ENCODE data around the gene FXYD4.
"Not testable (repeated sequence)": the region's sequence is repeated elsewhere in the genome, so short reads cannot be mapped to it uniquely, and the experiment has no call there.

FXYD4 gene

DNA sequence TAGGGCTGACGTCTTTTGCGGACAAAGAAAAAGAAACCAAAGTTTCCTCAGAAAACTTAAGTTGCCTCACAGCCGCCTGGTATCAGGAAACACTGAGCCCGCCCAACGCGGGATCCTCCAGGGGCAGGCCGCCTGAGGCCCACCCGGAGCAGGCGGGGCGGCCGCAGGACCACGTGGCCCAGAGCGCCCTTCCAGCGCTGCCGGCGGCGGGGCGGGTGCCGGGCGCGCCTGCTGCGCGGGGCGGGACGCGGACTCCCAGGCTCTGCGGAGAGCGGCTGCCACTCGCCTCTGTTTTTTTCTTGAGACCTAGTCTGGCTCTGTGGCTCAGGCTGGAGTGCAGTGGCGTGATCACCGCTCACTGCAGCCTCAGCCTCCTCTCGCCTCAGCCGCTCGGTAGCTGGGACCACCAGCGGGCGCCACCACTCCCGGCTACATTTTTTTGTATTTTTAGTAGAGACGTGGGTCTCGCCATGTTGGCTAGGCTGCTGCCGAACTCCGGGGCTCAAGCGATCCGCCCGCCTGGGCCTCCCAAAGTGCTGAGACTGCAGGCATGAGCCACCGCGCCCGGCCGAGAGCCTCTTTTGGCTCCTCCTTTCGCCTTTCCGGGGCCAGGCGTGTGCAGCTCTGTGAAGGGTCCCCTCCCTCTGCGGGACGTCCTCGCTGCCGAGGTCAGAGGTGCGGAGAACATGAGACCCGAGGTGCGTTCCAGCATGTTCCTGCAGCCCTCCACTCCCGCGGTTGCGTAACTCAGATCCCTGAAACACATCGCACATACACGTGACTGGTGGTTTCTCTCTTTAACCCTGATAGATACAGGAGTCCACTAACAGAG, 49.1 kb downstream of the FXYD4 start:
- TF ChIP-seq, protein P1, sequence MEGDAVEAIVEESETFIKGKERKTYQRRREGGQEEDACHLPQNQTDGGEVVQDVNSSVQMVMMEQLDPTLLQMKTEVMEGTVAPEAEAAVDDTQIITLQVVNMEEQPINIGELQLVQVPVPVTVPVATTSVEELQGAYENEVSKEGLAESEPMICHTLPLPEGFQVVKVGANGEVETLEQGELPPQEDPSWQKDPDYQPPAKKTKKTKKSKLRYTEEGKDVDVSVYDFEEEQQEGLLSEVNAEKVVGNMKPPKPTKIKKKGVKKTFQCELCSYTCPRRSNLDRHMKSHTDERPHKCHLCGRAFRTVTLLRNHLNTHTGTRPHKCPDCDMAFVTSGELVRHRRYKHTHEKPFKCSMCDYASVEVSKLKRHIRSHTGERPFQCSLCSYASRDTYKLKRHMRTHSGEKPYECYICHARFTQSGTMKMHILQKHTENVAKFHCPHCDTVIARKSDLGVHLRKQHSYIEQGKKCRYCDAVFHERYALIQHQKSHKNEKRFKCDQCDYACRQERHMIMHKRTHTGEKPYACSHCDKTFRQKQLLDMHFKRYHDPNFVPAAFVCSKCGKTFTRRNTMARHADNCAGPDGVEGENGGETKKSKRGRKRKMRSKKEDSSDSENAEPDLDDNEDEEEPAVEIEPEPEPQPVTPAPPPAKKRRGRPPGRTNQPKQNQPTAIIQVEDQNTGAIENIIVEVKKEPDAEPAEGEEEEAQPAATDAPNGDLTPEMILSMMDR (IDR thresholded peaks at IDR 0.05), result no peak
- peak overlapping the region; percentile 96 for H3K4me2 ChIP-seq (ENCODE audit: low read length)
- H3K9ac ChIP-seq, result peak overlapping the region; percentile 64
- no peaks in the 10 kb centered on the region for H3K4me1 ChIP-seq
- H3K4me3 ChIP-seq (ENCODE audit: low read depth, low read length), result peak overlapping the region; percentile 69
- no peaks in the 10 kb centered on the region for H3K36me3 ChIP-seq (ENCODE audit: control insufficient read depth, insufficient read depth, low read length)
- peak overlapping the region; percentile 99 for H3K27ac ChIP-seq
- H3K27me3 ChIP-seq (ENCODE audit: control insufficient read depth, insufficient read depth, low read length), result no peaks in the 10 kb centered on the region
- no peaks in the 10 kb centered on the region for H3K79me2 ChIP-seq
- H3K9me3 ChIP-seq (ENCODE audit: control insufficient read depth, low read length), result no peaks in the 10 kb centered on the region
- H2AFZ ChIP-seq, result peak overlapping the region; percentile 100

DNA sequence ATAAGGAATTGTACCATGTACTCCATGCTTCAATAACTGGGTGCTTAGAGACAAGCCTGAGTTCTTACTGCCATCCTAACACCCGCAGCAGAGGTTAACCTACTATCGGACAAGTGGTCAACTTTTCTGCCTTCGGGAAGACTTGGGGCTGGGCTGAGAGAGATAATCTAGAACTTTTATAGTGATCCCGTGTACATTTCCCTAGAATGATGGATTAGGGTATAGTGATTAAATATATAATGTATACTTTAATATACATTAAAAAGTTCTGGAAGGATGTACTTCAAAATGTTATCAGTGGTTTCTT, 49.7 kb downstream of the FXYD4 start:
- Histone ChIP-seq H3K4me3 (ENCODE audit: low read depth, low read length) (peak overlapping the region; percentile 69), H3K4me2 (ENCODE audit: low read length) (peak overlapping the region; percentile 96), H3K79me2 (peaks cover 4% of the 10 kb centered on the region), H3K36me3 (ENCODE audit: control insufficient read depth, insufficient read depth, low read length) (no peaks in the 10 kb centered on the region), H3K27ac (peak overlapping the region; percentile 99), H3K9me3 (ENCODE audit: control insufficient read depth, low read length) (no peaks in the 10 kb centered on the region), H3K27me3 (ENCODE audit: control insufficient read depth, insufficient read depth, low read length) (no peaks in the 10 kb centered on the region), H2AFZ (peak overlapping the region; percentile 100), H3K4me1 (no peaks in the 10 kb centered on the region), H3K9ac (no peak overlapping the region)
- TF ChIP-seq, protein P1 (IDR thresholded peaks at IDR 0.05), result no peak

DNA sequence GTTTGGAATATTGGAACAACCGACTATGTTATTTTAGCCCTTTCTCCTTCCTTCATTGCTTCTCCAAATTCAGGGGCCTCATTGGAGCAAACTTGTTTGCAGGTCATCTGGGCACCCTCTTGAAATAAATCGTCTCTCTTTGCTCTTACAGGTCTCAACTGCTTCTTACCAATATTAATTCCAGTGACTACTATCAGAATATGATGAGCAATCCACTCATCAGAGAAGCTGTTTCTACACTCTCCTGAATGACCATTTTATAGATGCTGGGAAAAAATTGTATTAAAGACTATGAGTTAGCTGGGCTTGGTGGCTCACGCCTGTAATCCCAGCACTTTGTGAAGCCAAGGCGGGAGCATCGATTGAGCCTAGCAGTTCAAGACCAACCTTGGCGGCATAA, 50.1 kb downstream of the FXYD4 start:
- no peaks in the 10 kb centered on the region for H3K36me3 ChIP-seq (ENCODE audit: control insufficient read depth, insufficient read depth, low read length)
- H3K79me2 ChIP-seq, result peaks cover 6% of the 10 kb centered on the region
- no peaks in the 10 kb centered on the region for H3K4me1 ChIP-seq
- TF ChIP-seq, protein P1 (IDR thresholded peaks at IDR 0.05), result no peak
- no peak overlapping the region for H3K9ac ChIP-seq
- H2AFZ ChIP-seq, result peak overlapping the region; percentile 100
- H3K4me2 ChIP-seq (ENCODE audit: low read length), result no peak overlapping the region
- H3K4me3 ChIP-seq (ENCODE audit: low read depth, low read length), result no peak overlapping the region
- no peaks in the 10 kb centered on the region for H3K27me3 ChIP-seq (ENCODE audit: control insufficient read depth, insufficient read depth, low read length)
- peak overlapping the region; percentile 99 for H3K27ac ChIP-seq
- H3K9me3 ChIP-seq (ENCODE audit: control insufficient read depth, low read length), result no peaks in the 10 kb centered on the region

DNA sequence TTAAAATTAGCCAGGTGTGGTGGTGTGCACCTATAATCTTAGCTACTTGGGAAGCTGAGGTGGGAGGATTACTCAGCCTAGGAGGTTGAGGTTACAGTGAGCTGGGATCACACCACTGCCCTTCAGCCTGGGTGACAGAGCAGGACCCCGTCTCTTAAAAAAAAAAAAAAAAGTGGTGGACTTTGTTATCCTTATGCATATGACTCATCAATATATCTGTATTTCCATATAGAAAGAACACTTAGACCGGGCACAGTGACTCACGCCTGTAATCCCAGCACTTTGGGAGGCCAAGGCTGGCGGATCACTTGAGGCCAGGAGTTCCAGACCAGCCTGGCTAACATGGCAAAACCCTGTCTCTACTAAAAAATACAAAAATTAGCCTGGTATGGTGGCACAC, 50.5 kb downstream of the FXYD4 start:
- H3K27me3 ChIP-seq (ENCODE audit: control insufficient read depth, insufficient read depth, low read length); H2AFZ ChIP-seq; H3K79me2 ChIP-seq; H3K9ac ChIP-seq; H3K4me1 ChIP-seq; H3K36me3 ChIP-seq (ENCODE audit: control insufficient read depth, insufficient read depth, low read length); H3K4me2 ChIP-seq (ENCODE audit: low read length); H3K4me3 ChIP-seq (ENCODE audit: low read depth, low read length); H3K27ac ChIP-seq; H3K9me3 ChIP-seq (ENCODE audit: control insufficient read depth, low read length): not testable (repeated sequence)

DNA sequence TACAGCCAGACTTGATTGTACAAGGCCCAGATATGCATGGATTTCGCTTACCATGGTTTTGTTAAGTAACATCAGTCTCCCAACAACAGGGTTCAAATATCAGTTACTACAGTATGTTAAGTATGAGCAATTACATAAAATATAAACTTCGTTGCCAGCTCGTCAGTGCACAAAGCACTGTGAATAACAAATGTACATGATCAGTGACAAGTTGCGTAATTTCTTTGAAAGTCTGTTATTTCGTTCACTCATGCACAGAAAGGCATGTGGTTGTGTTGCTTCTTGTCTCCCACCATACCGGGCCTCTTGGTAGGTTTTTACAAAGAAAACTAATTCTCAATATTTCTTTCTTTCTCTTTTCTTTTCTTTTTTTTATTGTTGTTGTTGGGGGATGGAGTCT, 53.0 kb downstream of the FXYD4 start:
- no peak overlapping the region for H3K4me3 ChIP-seq (ENCODE audit: low read depth, low read length)
- no peaks in the 10 kb centered on the region for H3K36me3 ChIP-seq (ENCODE audit: control insufficient read depth, insufficient read depth, low read length)
- H3K27ac ChIP-seq, result no peak overlapping the region
- no peaks in the 10 kb centered on the region for H3K9me3 ChIP-seq (ENCODE audit: control insufficient read depth, low read length)
- no peak overlapping the region for H2AFZ ChIP-seq
- peaks cover 6% of the 10 kb centered on the region for H3K79me2 ChIP-seq
- H3K4me2 ChIP-seq (ENCODE audit: low read length), result no peak overlapping the region
- no peaks in the 10 kb centered on the region for H3K4me1 ChIP-seq
- TF ChIP-seq, protein P1 (IDR thresholded peaks at IDR 0.05), result no peak
- H3K27me3 ChIP-seq (ENCODE audit: control insufficient read depth, insufficient read depth, low read length), result no peaks in the 10 kb centered on the region
- H3K9ac ChIP-seq, result no peak overlapping the region
